Suppressor macrophage (primary cell): ENCODE data around the gene RIMKLB.

ENCODE experiments used
- DNase-seq, 4 experiments: peaks; one replicate each; pipeline ENCODE4 v3.0.0-alpha.2; 2020 to 2022
- total RNA-seq, 17 experiments: gene quantifications; one replicate each; lab custom pipeline; 2026; ENCODE audit warnings: mixed read lengths in 6 of 17, inconsistent platforms in 3 of 17; lab: John Stamatoyannopoulos, UW

The RIMKLB gene
- total RNA-seq: 10.2 to 26.5 (median 15.0) reads per million in 17 experiments

GRCh38 chr12:8697476-8698131, at the start of gene RIMKLB:
Gene RIMKLB (plus strand): TSS chr12:8697991. CDS start chr12:8713867, 15,876 bp downstream.
- peak; percentile 84 to 95 (median 90) for DNase-seq

GRCh38 chr12:8648576-8649205, 49.1 kb upstream of the RIMKLB start:
- DNase-seq: no peak

DNA sequence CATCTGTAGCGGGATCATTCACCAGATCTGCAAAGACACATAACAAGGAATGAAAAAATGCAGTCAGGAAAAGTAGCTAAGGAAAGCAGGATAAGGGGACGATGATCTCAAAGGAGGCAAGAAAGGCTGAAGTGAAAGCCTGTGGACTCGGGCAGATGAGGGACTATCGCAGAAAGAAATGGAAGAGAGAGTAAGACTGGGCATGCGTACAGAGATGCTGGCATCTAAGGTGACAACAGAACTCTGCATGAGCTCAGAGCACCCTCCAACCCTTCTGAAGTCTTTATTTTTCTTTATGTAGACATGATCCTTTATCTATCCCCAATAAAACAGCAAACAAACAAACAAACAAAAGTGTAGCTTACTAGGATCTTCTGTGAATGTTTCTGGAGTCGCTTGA, 42.4 kb upstream of the RIMKLB start:
- DNase-seq: no peak

DNA sequence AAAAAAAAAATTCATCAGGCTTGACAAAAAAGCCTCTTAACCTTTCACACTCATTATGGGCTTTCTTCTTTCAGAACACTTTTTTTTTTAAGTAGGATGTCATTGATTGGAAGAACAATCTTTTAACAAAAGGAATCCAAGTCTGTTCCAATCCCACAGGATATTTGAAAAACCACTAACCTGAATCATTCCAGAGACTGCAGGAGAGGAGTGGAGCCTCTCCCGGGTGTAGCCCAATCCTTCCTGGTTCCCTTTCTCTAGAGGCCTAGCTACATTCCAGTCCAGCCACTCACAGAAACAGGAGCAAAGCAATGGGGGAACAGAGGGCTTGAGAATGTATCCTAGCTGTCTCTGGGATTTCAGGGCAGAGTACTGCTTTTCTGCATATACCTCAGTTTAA, 39.4 kb upstream of the RIMKLB start:
- DNase-seq: no peak

DNA sequence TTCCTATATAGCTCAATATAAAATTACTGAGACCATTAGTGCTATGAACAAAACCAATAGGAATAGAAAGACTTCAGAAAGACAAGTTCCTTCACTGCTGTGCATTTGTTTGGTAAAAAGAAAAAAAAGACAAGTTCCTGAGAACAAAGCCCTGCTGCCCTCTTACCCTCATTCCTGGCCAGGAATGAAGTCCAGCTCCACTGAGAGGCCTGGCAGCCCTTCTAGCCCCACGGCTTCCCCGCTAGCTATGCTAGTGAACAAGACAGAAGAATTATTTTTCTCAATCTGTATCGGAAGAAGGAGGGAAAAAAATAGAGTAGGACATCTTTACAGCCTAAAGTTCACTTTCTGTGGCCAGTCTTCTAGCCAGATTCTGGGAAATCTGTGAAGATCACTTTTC, 36.8 kb upstream of the RIMKLB start:
- no peak for DNase-seq

GRCh38 chr12:8661751-8662150, 36.0 kb upstream of the RIMKLB start:
- no peak for DNase-seq

- DNase-seq: no peak
Observed at GRCh38 chr12:8662593-8662992, 35.2 kb upstream of the RIMKLB start, which contains the start of gene MFAP5. Gene MFAP5 (minus strand): TSS chr12:8662826. CDS start chr12:8662104, 722 bp downstream.

DNA sequence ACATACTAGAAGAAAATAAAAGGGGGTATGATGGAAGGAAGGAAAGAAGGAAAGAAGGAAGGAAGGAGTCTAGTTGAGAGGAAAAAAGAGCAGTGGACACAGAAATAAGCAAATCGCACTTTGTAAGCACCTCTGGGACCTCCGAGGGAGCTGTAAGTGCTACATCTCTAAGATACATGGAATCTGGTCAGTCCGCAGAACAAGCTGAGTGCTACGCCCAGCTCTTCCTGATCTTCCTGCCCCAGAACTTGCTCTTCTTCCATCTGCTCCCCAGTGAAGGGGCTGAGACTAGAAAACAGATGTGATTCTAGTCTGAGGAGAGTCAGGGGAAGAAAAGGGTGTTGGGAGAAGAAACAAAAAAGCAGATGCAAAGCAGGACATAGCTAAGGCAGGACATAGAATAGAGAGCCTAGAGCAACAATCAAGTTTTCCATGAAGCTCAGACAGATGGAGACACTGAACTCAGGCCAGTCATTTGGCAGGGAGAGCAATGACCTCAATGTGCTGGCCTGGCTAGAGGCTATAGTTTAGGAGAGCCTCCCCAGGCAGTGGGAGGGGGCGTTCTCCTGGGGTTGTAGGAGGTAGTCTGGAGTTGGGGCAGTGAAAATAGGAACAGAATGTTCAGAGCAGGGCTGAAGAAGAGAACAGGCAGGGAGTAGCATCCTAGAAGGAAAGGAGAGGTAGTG, 33.4 kb upstream of the RIMKLB start:
- peak in 2 of 4 experiments; percentile 13 to 26 for DNase-seq

- DNase-seq: no peak
Observed at GRCh38 chr12:8665759-8666158, 32.0 kb upstream of the RIMKLB start.

- DNase-seq: peak in 2 of 4 experiments; percentile 66 to 71
Observed at GRCh38 chr12:8667270-8667669, 30.5 kb upstream of the RIMKLB start.

DNA sequence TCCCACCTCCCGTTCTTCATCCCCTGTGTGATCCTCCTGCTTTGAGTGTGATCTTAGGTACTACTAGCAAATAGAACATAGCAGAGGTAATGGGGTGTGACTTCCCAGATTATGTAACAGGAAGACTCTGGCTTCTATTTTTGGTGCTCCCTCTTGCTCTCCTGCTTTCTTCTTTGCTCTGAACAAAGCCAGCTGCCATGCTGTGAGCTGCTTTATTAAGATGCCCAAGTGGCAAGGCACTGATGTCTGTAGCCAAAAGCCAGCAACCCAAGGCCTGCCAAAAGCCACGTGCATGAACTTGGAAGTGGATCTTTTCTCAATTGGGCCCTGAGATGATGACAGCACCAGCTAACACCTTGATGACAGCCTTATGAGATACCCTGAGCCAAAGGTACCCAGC, 29.4 kb upstream of the RIMKLB start:
- no peak for DNase-seq

- DNase-seq: peak in 1 of 4 experiments; percentile 14
Observed at GRCh38 chr12:8672381-8672780, 25.4 kb upstream of the RIMKLB start.

GRCh38 chr12:8675591-8676036, 22.2 kb upstream of the RIMKLB start:
- peak in 2 of 4 experiments; percentile 64 to 73 for DNase-seq

GRCh38 chr12:8676651-8677050, 21.1 kb upstream of the RIMKLB start:
- no peak for DNase-seq

GRCh38 chr12:8677362-8677761, 20.4 kb upstream of the RIMKLB start:
- no peak for DNase-seq

GRCh38 chr12:8678661-8679111, 19.1 kb upstream of the RIMKLB start:
- DNase-seq: no peak

- DNase-seq: no peak
Observed at GRCh38 chr12:8680533-8680932, 17.3 kb upstream of the RIMKLB start.

DNA sequence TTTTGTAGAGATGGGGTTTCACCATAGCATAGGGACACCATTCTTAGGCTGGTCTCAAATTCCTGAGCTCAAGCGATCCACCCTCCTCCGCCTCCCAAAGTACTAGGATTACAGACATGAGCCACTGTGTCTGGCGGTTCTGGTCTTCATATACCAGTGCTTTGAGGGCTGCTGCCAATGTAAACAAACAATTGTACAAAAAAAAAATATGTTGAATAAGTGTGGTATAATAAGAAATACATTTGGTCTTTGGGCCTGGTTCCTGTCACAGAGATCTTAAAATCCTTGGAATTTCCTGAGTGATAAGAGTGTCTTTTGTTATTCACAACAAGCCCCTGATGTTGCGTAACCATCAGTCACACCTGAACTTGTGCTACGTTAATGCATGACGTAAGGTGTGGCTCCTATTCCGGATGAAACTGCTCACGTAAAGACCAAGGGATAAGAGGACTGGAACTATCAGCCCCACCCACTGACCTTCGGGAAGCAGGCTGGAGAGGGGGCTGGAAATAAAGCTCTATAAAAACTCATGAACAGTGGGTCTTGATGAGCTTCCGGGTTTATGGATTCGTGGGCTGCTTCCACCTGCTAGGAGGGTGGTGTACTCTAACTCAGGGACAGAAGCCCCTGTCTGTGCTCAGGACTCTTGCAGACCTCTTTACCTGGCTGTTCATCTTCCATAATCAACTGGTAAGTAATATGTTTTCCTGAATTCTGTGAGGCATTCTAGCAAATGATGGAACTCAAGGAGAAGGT, 16.5 kb upstream of the RIMKLB start:
- DNase-seq: no peak

- DNase-seq: peak in 2 of 4 experiments; percentile 52 to 55
Observed at GRCh38 chr12:8685051-8685450, 12.7 kb upstream of the RIMKLB start.

DNA sequence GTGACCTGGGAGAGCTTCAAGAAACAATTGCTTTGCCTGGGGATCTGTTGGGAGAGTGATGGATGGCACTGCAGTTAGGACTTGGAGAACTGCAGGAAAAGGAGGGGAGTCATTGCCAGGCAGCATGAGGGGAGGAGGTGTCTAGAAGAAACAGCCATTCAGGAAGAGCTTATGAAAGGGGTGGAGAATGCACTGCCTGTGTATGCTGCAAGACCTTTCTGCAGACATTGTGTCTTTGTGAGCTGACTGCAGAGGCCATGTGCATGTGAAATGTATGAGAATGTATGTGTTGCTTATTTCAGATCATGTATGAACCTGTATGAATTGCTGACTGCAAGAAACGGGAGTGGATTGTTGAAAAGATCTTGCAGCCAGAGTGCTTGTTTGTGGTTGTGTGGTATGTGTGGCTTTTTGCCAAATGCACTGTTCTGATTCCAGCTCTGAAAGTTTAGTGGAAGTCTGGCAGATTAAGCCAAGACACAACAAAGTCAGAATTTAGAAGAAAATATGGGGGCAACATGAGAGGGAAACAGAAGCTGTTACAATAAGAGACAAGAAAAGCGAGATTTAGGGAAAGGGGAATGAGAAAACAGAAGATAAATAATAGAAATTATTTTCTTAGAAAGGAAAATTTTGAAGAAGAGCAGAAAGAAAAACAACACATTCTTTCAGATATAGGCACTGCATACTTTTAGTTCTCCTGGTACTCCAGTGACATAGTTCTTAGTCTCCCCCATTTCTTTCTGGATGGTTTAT, 9.8 kb upstream of the RIMKLB start:
- peak; percentile 39 to 61 (median 59) for DNase-seq

- DNase-seq: no peak
Observed at GRCh38 chr12:8689681-8690080, 8.1 kb upstream of the RIMKLB start.

- peak in 3 of 4 experiments; percentile 31 to 42 (median 41) for DNase-seq
Observed at GRCh38 chr12:8692573-8692972, 5.2 kb upstream of the RIMKLB start.
